Measurements from ENCODE around the gene GABRB1.

DNA sequence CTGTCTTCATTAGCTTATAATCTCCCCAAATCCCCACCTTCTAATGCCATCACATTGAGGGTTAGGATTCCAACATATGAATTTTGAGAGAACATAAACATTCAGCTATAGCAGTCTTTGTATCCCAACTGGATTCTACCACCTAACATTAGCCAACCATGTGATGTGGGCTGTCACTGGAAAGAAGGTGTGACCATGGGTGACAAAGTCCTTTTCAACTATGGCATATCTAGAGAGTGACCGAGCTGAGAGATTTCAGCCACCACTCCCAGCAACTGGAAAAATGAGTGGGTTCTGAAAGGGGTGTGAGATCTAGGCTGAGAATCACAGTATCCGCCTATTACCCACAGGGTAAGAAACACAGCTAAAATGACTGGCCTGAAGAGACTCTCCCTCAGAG is 22.1 kb downstream of the GABRB1 start:
- no peak for TF ChIP-seq POLR2AphosphoS5 (IDR thresholded peaks at IDR 0.05)
- TF ChIP-seq, protein P1, sequence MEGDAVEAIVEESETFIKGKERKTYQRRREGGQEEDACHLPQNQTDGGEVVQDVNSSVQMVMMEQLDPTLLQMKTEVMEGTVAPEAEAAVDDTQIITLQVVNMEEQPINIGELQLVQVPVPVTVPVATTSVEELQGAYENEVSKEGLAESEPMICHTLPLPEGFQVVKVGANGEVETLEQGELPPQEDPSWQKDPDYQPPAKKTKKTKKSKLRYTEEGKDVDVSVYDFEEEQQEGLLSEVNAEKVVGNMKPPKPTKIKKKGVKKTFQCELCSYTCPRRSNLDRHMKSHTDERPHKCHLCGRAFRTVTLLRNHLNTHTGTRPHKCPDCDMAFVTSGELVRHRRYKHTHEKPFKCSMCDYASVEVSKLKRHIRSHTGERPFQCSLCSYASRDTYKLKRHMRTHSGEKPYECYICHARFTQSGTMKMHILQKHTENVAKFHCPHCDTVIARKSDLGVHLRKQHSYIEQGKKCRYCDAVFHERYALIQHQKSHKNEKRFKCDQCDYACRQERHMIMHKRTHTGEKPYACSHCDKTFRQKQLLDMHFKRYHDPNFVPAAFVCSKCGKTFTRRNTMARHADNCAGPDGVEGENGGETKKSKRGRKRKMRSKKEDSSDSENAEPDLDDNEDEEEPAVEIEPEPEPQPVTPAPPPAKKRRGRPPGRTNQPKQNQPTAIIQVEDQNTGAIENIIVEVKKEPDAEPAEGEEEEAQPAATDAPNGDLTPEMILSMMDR (IDR thresholded peaks at IDR 0.05) = no peak
- TF ChIP-seq POLR2A (IDR thresholded peaks at IDR 0.05) = no peak
- no peak for TF ChIP-seq EP300 (IDR thresholded peaks at IDR 0.05)
